Measurements from ENCODE around the gene EPHB1.
"Not testable (repeated sequence)": the region's sequence is repeated elsewhere in the genome, so short reads cannot be mapped to it uniquely, and the experiment has no call there.

EPHB1 gene

GRCh38 chr3:135005616-135006015 is 210.6 kb downstream of the EPHB1 start:
- not testable (repeated sequence) for DNase-seq (ENCODE audit: low spot score)

DNA sequence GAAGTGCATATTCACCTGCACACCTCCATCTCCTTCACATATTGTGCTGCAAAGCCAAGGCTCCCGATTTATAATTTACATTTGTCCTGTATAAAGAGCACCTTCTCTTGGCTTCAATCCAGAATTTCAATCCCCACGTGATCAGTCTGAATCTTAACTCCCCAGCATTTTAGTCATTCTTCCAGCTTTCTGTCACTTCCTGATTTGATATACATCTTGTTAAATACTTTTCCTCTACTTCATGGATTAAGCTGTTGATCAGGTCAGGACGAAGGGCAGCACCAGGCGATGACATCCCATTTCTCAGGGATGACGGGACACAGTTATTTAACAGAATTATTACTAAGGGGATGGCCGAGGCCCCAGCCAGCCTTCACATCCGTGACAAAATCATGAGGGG is 212.5 kb downstream of the EPHB1 start:
- DNase-seq (ENCODE audit: low spot score): no peak

- no peak for DNase-seq (ENCODE audit: low spot score)
These were observed 213.3 kb downstream of the EPHB1 start for GRCh38 chr3:135008326-135008725.

DNA sequence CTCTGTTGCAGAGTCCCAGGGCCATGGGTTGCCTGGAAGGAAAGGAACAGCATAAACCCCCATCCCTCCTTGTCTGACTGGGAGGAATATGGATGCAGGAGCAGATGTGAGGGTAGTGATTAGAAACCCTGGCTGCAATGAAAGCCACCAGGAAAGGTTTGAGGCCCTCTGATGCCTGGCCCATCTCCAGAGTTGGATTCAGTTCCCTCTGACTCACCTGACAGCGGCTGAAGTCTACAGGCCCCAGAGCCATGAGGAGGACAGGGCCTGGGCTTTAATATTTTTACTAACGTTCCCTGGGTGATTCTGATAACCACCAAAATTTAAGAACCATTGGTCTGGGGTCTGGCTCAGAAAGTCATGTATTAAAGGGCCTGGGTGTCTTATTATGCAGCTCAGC is 214.0 kb downstream of the EPHB1 start:
- no peak for DNase-seq (ENCODE audit: low spot score)

- no peak for DNase-seq (ENCODE audit: low spot score)
These were observed 217.0 kb downstream of the EPHB1 start for GRCh38 chr3:135012101-135012500.

DNA sequence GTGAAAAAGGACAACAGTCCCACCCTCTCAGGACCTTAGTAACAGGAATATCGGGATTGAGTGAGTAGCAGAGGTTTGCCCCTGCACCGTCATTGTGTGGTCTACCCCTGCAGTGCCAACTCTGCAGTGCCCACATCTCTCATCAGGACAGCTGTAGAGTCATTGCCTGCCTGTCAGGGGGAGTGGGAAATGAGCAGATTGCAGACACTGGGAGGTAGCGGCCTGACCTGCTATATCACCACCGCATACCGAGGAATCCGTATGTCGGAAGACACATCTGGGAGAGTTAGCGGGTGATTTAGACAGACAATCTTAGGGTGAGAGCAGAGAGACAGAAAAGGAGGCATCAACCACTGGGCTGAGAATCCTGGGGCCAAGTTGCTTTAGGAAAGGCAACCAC is 218.1 kb downstream of the EPHB1 start:
- no peak for DNase-seq (ENCODE audit: low spot score)

- DNase-seq (ENCODE audit: low spot score): no peak
These were observed 219.5 kb downstream of the EPHB1 start for GRCh38 chr3:135014566-135014965.

GRCh38 chr3:135017003-135017893 is 222.2 kb downstream of the EPHB1 start:
- no peak for DNase-seq (ENCODE audit: low spot score)

DNA sequence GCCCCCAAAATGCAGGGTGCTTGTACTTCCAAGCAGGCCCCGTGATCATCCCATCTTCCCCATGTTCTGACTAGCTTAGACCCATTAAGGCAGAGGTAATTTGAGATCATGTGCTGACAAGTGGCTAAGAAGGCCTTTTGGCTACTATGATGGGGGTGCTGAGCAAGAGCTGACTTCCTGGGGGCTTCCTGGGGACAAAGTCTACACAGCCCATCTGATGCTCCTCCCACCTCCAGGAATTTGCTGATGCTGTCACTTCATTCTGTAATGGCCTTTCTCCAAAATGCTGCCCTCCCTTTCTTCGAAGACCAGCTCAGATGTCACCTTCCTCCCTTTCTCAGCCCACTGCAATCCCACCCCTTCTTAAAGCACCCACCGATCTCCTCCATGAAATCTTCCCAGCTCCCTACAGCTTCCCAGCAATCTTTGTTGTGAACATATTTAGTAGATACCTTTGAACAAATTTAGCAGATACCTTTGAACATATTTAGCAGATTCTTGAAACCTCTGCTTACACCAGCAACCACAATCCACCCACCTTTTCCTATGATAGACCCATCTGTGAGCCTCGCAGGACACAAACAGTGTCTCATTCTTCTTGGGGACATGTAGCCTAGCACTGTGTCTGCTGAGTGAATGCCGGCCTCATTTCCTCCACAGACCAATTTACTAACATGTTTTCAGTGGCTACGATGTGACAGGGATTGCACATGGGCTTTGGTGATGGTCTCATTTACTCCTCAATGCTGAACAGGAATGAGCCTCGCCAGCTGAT is 223.3 kb downstream of the EPHB1 start:
- no peak for DNase-seq (ENCODE audit: low spot score)

DNA sequence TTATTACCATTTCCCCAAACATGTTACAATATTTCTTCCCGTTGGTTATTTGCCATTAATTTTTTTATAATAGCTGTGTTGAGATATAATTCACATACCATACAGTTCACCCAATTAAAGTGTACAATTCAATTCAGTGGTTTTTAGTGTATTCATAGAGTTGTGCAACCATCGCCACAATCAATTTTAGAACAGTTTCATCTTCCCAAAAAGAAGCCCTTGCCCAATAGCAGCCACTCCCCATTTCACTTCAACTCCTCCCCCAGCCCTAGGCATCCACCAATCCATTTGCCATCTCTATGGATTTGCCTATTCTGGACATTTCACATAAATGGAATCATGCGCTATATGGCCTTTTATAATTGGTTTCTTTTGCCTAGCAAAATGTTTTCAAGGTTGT is 225.1 kb downstream of the EPHB1 start:
- DNase-seq (ENCODE audit: low spot score): no peak

DNA sequence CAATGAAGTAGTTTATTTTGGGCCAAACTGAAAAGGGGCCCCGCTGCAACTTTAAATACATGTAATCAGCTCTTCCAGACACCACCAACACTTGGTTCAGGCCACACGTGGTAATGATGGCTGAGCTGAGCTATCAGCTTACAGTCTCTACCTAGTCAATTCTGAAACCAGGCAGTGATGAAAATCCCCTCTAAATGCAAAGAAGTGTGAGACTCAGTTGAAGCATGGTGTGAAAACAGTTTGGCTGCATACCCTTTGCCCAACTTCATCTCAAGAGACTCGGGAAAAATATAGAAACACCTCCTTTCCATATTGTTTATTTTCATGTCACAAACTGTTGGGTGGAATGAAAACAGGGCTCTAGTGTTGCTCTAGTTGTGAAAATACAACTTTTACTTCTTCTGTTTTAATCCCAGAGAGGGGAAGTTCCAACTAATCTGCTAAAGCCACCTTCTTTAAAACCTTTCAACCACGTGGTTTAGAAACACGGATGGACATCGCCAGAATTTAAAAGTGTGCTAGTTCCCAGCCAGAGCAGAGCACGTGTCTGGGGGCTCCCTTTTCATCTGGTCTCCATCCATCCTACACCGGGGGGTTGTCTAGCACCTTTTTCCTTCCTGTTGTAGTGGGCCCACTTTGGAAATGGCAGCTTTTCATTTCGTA is 229.1 kb downstream of the EPHB1 start:
- no peak for DNase-seq (ENCODE audit: low spot score)

- not testable (repeated sequence) for DNase-seq (ENCODE audit: low spot score)
These were observed 235.9 kb downstream of the EPHB1 start for GRCh38 chr3:135030768-135031615.

DNA sequence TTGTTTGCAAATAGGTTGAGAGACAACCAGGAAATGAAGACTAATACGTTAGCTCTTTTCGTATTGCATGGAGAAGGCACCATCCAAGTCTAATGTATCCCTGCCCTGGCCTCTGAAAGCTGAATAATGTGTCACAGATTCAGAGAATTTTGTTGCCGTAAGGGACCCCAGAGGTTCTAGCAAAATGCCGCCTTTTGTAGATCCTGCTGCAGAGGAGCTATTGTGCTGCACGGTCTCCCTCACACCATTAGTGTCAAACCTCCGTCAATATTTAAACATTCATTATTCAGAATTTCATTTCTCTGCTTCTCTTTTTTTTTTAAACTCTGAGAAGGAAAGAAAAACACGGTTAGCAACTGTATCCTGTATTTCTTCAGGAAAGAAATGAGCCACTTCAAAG is 238.7 kb downstream of the EPHB1 start:
- DNase-seq (ENCODE audit: low spot score): no peak

- DNase-seq (ENCODE audit: low spot score): no peak
These were observed 239.3 kb downstream of the EPHB1 start for GRCh38 chr3:135034291-135034768.

- no peak for DNase-seq (ENCODE audit: low spot score)
These were observed 239.9 kb downstream of the EPHB1 start for GRCh38 chr3:135034891-135035440.

- DNase-seq (ENCODE audit: low spot score): no peak
These were observed 243.1 kb downstream of the EPHB1 start for GRCh38 chr3:135038186-135038585.

GRCh38 chr3:135039536-135039935 is 244.5 kb downstream of the EPHB1 start:
- not testable (repeated sequence) for DNase-seq (ENCODE audit: low spot score)

- no peak for DNase-seq (ENCODE audit: low spot score)
These were observed 245.5 kb downstream of the EPHB1 start for GRCh38 chr3:135040321-135041240.

- no peak for DNase-seq (ENCODE audit: low spot score)
These were observed 246.5 kb downstream of the EPHB1 start for GRCh38 chr3:135041601-135042000.

GRCh38 chr3:135047061-135047460 is 252.0 kb downstream of the EPHB1 start:
- DNase-seq (ENCODE audit: low spot score): no peak
